SK-N-SH (cell line): Measurements from ENCODE around the gene SMOC1. TPM values are rescaled to one million over a fixed set of nuclear protein-coding genes. Genes with fewer than 3 reads are reported as not detected.

Experiments used
- CTCF ChIA-PET: fragments of 300-600, 350-600 bp; formaldehyde crosslinking; extraction: SDS; loops from one replicate; lab custom pipeline; 2021; lab: Yijun Ruan, JAX
- POLR2A ChIA-PET: fragments of 350-600 bp; sonication (Branson Sonifier 250); formaldehyde crosslinking; extraction: SDS; loops from one replicate; lab custom pipeline; 2020; ENCODE audit warnings: antibody characterized with exemption, inconsistent platforms; lab: Yijun Ruan, JAX
- DNase-seq: peaks from one replicate; pipeline ENCODE4 v3.0.0; 2012
- H2AFZ ChIP-seq: fragments of 200-600 bp; sonication (generic); 2 replicates; pipeline ENCODE4 v1.8.1; 2016; ENCODE audit warnings: antibody characterized with exemption, mild to moderate bottlenecking, low read depth
- H3F3A ChIP-seq: fragments of 200-600 bp; sonication (generic); replicated peaks from 2 replicates; pipeline ENCODE3; 2016; ENCODE audit warnings: antibody characterized with exemption, mild to moderate bottlenecking; ENCODE audit not compliant: insufficient read depth
- H3K27ac ChIP-seq, 2 experiments: fragments of 200-500 bp in 1 of 2; fragments of 200-600 bp in 1 of 2; sonication (Bioruptor generic) in 1 of 2; sonication (generic), shearing (Covaris generic) in 1 of 2; 2 replicates each; pipeline versions ENCODE4 v1.5.1 to v1.6.1; 2014 to 2016; ENCODE audit warnings: low read depth in 2 of 2, inconsistent platforms in 1 of 2, low read length in 1 of 2, mild to moderate bottlenecking in 1 of 2, mixed read lengths in 1 of 2
- H3K27me3 ChIP-seq: fragments of 200-600 bp; sonication (generic), shearing (Covaris generic); 2 replicates; pipeline ENCODE4 v1.6.1; 2016; ENCODE audit warnings: mixed run types; ENCODE audit not compliant: insufficient read depth
- H3K36me3 ChIP-seq, 2 experiments: fragments of 200-500 bp in 1 of 2; fragments of 200-600 bp in 1 of 2; sonication (Bioruptor generic) in 1 of 2; sonication (generic) in 1 of 2; replicated peaks in 1 of 2; 2 replicates each; pipeline versions ENCODE3 to v1.5.1; 2014 to 2016; ENCODE audit warnings: low read length in 1 of 2, mild to moderate bottlenecking in 1 of 2; ENCODE audit not compliant: insufficient read depth in 2 of 2, control insufficient read depth in 1 of 2
- H3K4me1 ChIP-seq, 2 experiments: fragments of 200-500 bp in 1 of 2; fragments of 200-600 bp in 1 of 2; sonication (Bioruptor generic) in 1 of 2; sonication (generic), shearing (Covaris generic) in 1 of 2; 2 replicates each; pipeline versions ENCODE4 v1.5.1 to v1.6.1; 2014 to 2016; ENCODE audit warnings: low read depth in 1 of 2, low read length in 1 of 2, mixed run types in 1 of 2; ENCODE audit not compliant: insufficient read depth in 2 of 2, control insufficient read depth in 1 of 2
- H3K4me2 ChIP-seq: fragments of 200-600 bp; sonication (generic), shearing (Covaris generic); 2 replicates; pipeline ENCODE4 v1.6.1; 2017; ENCODE audit warnings: mixed run types
- H3K4me3 ChIP-seq, 2 experiments: fragments of 200-500 bp in 1 of 2; fragments of 200-600 bp in 1 of 2; sonication (Bioruptor generic) in 1 of 2; sonication (generic), shearing (Covaris generic) in 1 of 2; 2 replicates each; pipeline versions ENCODE4 v1.5.1 to v1.8.1; 2014 to 2016; ENCODE audit warnings: low read depth in 2 of 2, inconsistent platforms in 1 of 2, low read length in 1 of 2, mild to moderate bottlenecking in 1 of 2, mixed read lengths in 1 of 2, moderate library complexity in 1 of 2
- H3K79me2 ChIP-seq: fragments of 200-600 bp; sonication (generic); 2 replicates; pipeline ENCODE4 v1.8.1; 2017; ENCODE audit warnings: mild to moderate bottlenecking; ENCODE audit not compliant: insufficient read depth
- H3K9ac ChIP-seq: fragments of 200-600 bp; sonication (generic); 2 replicates; pipeline ENCODE4 v1.6.1; 2017; ENCODE audit warnings: mixed run types
- H3K9me2 ChIP-seq: fragments of 200-600 bp; sonication (generic); 2 replicates; pipeline ENCODE4 v1.6.1; 2017; ENCODE audit warnings: mixed run types
- H3K9me3 ChIP-seq: fragments of 200-600 bp; sonication (generic); 2 replicates; pipeline ENCODE4 v1.6.1; 2017; ENCODE audit warnings: mixed run types, mild to moderate bottlenecking, moderate library complexity
- H4K20me1 ChIP-seq: fragments of 200-600 bp; sonication (generic); 2 replicates; pipeline ENCODE4 v1.6.1; 2017; ENCODE audit warnings: mild to moderate bottlenecking, mixed run types; ENCODE audit not compliant: insufficient read depth
- CHD2 ChIP-seq: fragments of 150-350 bp; IDR thresholded peaks from 2 replicates; pipeline ENCODE4 v1.6.1; 2018; ENCODE audit warnings: low read length; ENCODE audit not compliant: partially characterized antibody
- ELF1 ChIP-seq: IDR thresholded peaks from 2 replicates; pipeline ENCODE4 v1.4.0; 2012
- EP300 ChIP-seq, 2 experiments: IDR thresholded peaks; 2 replicates each; pipeline versions ENCODE4 v1.4.0 to v1.6.1; 2012; ENCODE audit warnings: borderline replicate concordance in 1 of 2, low read depth in 1 of 2, low read length in 1 of 2
- FOXM1 ChIP-seq: IDR thresholded peaks from 2 replicates; pipeline ENCODE4 v1.4.0; 2012; ENCODE audit warnings: low read depth, mild to moderate bottlenecking
- GATA2 ChIP-seq: sonication (generic); formaldehyde crosslinking; IDR thresholded peaks from 2 replicates; pipeline ENCODE4 v1.5.0; 2020; ENCODE audit warnings: mild to moderate bottlenecking, missing genetic modification reagents
- IRF3 ChIP-seq: fragments of 150-350 bp; IDR thresholded peaks from 2 replicates; pipeline ENCODE4 v1.6.1; 2016; ENCODE audit warnings: mild to moderate bottlenecking, low read depth, low read length
- MEF2A ChIP-seq: IDR thresholded peaks from 2 replicates; pipeline ENCODE4 v1.4.0; 2012; ENCODE audit warnings: low read depth, borderline replicate concordance
- NFIC ChIP-seq: IDR thresholded peaks from 2 replicates; pipeline ENCODE4 v1.4.0; 2012; ENCODE audit warnings: borderline replicate concordance
- POLR2AphosphoS5 ChIP-seq: IDR thresholded peaks from 2 replicates; pipeline ENCODE4 v1.6.1; 2012; ENCODE audit warnings: low read depth, low read length
- RCOR1 ChIP-seq: fragments of 150-350 bp; IDR thresholded peaks from 2 replicates; pipeline ENCODE4 v1.6.1; 2017; ENCODE audit warnings: antibody characterized with exemption, low read length
- REST ChIP-seq: IDR thresholded peaks from 2 replicates; pipeline ENCODE4 v1.6.1; 2012; ENCODE audit warnings: mild to moderate bottlenecking, low read depth, low read length, moderate library complexity
- RXRA ChIP-seq: IDR thresholded peaks from 2 replicates; pipeline ENCODE4 v1.4.0; 2012; ENCODE audit warnings: low read depth, mild to moderate bottlenecking, borderline replicate concordance
- YY1 ChIP-seq: IDR thresholded peaks from 2 replicates; pipeline ENCODE4 v1.4.0; 2012; ENCODE audit warnings: low read depth, mild to moderate bottlenecking
- WGBS: methylation state at CpG from one replicate; pipeline ENCODE4 v1.1.6; 2017; ENCODE audit warnings: low lambda C conversion rate; 5-methylcytosine and 5-hydroxymethylcytosine counted together
- polyA plus RNA-seq, 3 experiments: library from polyadenylated mRNA; depleted of rRNA; stranded (reverse); fragments of >200 nt; gene quantifications; 2 replicates each; pipeline ENCODE4 v1.2.3, GENCODE V29; 2012

The SMOC1 gene
- polyA plus RNA-seq, 1 of the 3 experiments (the other 2 are of a cell fraction), result not detected

- TF ChIP-seq RXRA, result no peak
- TF ChIP-seq CHD2, result no peak
- no peak for TF ChIP-seq NFIC
Observed at GRCh38 chr14:70047598-70048312, 168.5 kb downstream of the SMOC1 start (continued).

GRCh38 chr14:70048313-70048654 is 169.1 kb downstream of the SMOC1 start:
- Histone ChIP-seq H4K20me1 (no peaks in the 10 kb centered on the region), H3K36me3 (no peaks in the 10 kb centered on the region), H3K9ac (no peak overlapping the region), H3K27ac (no peak overlapping the region), H3K9me3 (no peaks in the 10 kb centered on the region), H3K4me2 (no peak overlapping the region), H3K4me3 (no peak overlapping the region), H3K27me3 (no peaks in the 10 kb centered on the region), H3F3A (no peaks in the 10 kb centered on the region), H2AFZ (no peak overlapping the region), H3K9me2 (no peaks in the 10 kb centered on the region), H3K79me2 (no peaks in the 10 kb centered on the region), H3K4me1 (peaks cover 0 to 21% of the 10 kb centered on the region in 2 experiments; a peak in 1 of 4 replicates)
- TF ChIP-seq EP300 (IDR thresholded peaks at IDR 0.05; ENCODE audit: borderline replicate concordance in 1 of 2, low read depth in 1 of 2, low read length in 1 of 2) (no peak), IRF3 (no peak), CHD2 (no peak), FOXM1 (no peak), POLR2AphosphoS5 (no peak), REST (no peak)
- ChIA-PET POLR2A (no interaction called here), CTCF (interaction anchor here (0.8 to 6.5 kb wide), 6 partner anchors 20 to 267 kb away, joined by 3 to 132 read pairs (median 26); no protein-coding TSS in a partner anchor)
- no peak for DNase-seq
- WGBS, result 17% methylated on average over 1 of the region's 1 CpG

- ChIA-PET CTCF (interaction anchor here (0.8 to 6.5 kb wide), 5 partner anchors 23 to 268 kb away, joined by 3 to 132 read pairs (median 3); no protein-coding TSS in a partner anchor), POLR2A (no interaction called here)
Observed at GRCh38 chr14:70049605-70050004, 170.4 kb downstream of the SMOC1 start.

More at GRCh38 chr14:70049605-70050004, 170.4 kb downstream of the SMOC1 start:
- 19% methylated on average over 3 of the region's 3 CpGs for WGBS
- Histone ChIP-seq H3K79me2 (no peaks in the 10 kb centered on the region), H3K9me2 (no peaks in the 10 kb centered on the region), H4K20me1 (no peaks in the 10 kb centered on the region), H3K27me3 (no peaks in the 10 kb centered on the region), H3K9me3 (no peaks in the 10 kb centered on the region), H3K27ac (peak overlapping the region in 1 of 2 experiments; percentile 69; a peak in 2 of 4 replicates), H3K4me2 (no peak overlapping the region), H3K9ac (no peak overlapping the region), H2AFZ (no peak overlapping the region), H3K36me3 (no peaks in the 10 kb centered on the region), H3K4me1 (peaks cover 0 to 21% of the 10 kb centered on the region in 2 experiments; a peak in 2 of 4 replicates), H3F3A (no peaks in the 10 kb centered on the region), H3K4me3 (no peak overlapping the region)
- no peak for TF ChIP-seq MEF2A
- TF ChIP-seq RCOR1, result no peak
- TF ChIP-seq GATA2 (CRISPR knock-in tag), result no peak
- no peak for TF ChIP-seq ELF1
- TF ChIP-seq EP300 (IDR thresholded peaks at IDR 0.05; ENCODE audit: borderline replicate concordance in 1 of 2, low read depth in 1 of 2, low read length in 1 of 2), result peak in 1 of 2 experiments; percentile 59; a peak in 1 of 4 replicates
- peak; percentile 32 for TF ChIP-seq CHD2
- no peak for TF ChIP-seq YY1
- DNase-seq, result peak; percentile 36
